OCI-LY7 (cell line): Measurements from ENCODE around the gene VSIG8. TPM values are rescaled to one million over a fixed set of nuclear protein-coding genes. Genes with fewer than 3 reads are reported as not detected.

ENCODE experiments used
- BruUV-seq: library from RNA; stranded (reverse); fragments of 400-500 nt; replicated peaks from 2 replicates; lab custom pipeline; 2021; lab: Mats Ljungman, UMichigan
- CTCF ChIA-PET: fragments of 300-600 bp; sonication (Branson Sonifier 250); formaldehyde crosslinking; loops from one replicate; lab custom pipeline; 2022; ENCODE audit warnings: antibody characterized with exemption; ENCODE audit not compliant: unreplicated experiment; lab: Charles Lee
- POLR2A ChIA-PET: fragments of 300-600 bp; sonication (Branson Sonifier 250); formaldehyde crosslinking; loops from one replicate; lab custom pipeline; 2022; ENCODE audit warnings: antibody characterized with exemption; lab: Charles Lee
- DNase-seq: peaks from one replicate; pipeline ENCODE4 v3.0.0-alpha.2; 2015; ENCODE audit warnings: low spot score
- H2AFZ ChIP-seq: fragments of 200-600 bp; sonication (generic), shearing (Covaris generic); 2 replicates; pipeline ENCODE4 v1.6.1; 2014; ENCODE audit warnings: mild to moderate bottlenecking, antibody characterized with exemption, low read length, moderate library complexity
- H3K27ac ChIP-seq: fragments of 200-600 bp; sonication (generic); 2 replicates; pipeline ENCODE4 v1.5.1; 2014; ENCODE audit warnings: mixed run types, low read depth, mild to moderate bottlenecking, moderate library complexity, low read length, inconsistent platforms; ENCODE audit not compliant: poor library complexity, severe bottlenecking
- H3K36me3 ChIP-seq: fragments of 200-600 bp; sonication (generic); 2 replicates; pipeline ENCODE4 v1.6.1; 2014; ENCODE audit warnings: mild to moderate bottlenecking, antibody characterized with exemption, low read length, moderate library complexity, mixed read lengths; ENCODE audit not compliant: insufficient read depth
- H3K4me1 ChIP-seq: fragments of 200-600 bp; sonication (generic); 2 replicates; pipeline ENCODE4 v1.5.1; 2014; ENCODE audit warnings: mild to moderate bottlenecking, low read length; ENCODE audit not compliant: insufficient read depth, poor library complexity, severe bottlenecking
- H3K4me2 ChIP-seq: fragments of 200-600 bp; sonication (generic); 2 replicates; pipeline ENCODE4 v1.6.1; 2014; ENCODE audit warnings: mild to moderate bottlenecking, low read length
- H3K4me3 ChIP-seq: fragments of 200-600 bp; sonication (generic); 2 replicates; pipeline ENCODE4 v1.5.1; 2014; ENCODE audit warnings: mild to moderate bottlenecking, low read depth, low read length; ENCODE audit not compliant: poor library complexity, severe bottlenecking
- H3K79me2 ChIP-seq: fragments of 200-600 bp; sonication (generic); 2 replicates; pipeline ENCODE4 v1.6.1; 2016; ENCODE audit warnings: low read depth, mild to moderate bottlenecking, low read length, moderate library complexity, mixed read lengths; ENCODE audit not compliant: insufficient read depth
- H3K9me2 ChIP-seq: fragments of 200-600 bp; sonication (generic); 2 replicates; pipeline ENCODE4 v1.6.1; 2016; ENCODE audit warnings: mild to moderate bottlenecking, low read length, mixed read lengths; ENCODE audit not compliant: insufficient read depth
- H3K9me3 ChIP-seq: fragments of 200-600 bp; sonication (generic); 2 replicates; pipeline ENCODE4 v1.6.1; 2014; ENCODE audit warnings: mild to moderate bottlenecking, mixed run types, low read length, mixed read lengths
- H4K20me1 ChIP-seq: fragments of 200-600 bp; sonication (generic); 2 replicates; pipeline ENCODE4 v1.6.1; 2014; ENCODE audit warnings: mild to moderate bottlenecking, antibody characterized with exemption, low read length, moderate library complexity, mixed read lengths; ENCODE audit not compliant: insufficient read depth
- CTCF ChIP-seq: fragments of 200-600 bp; sonication (generic); conservative IDR thresholded peaks from 2 replicates; pipeline ENCODE4 v1.5.1; 2014; ENCODE audit warnings: mild to moderate bottlenecking, antibody characterized with exemption, low read length, moderate library complexity, mixed read lengths
- EZH2phosphoT487 ChIP-seq: fragments of 200-600 bp; sonication (generic); IDR thresholded peaks from 2 replicates; pipeline ENCODE4 v1.6.1; 2018; ENCODE audit warnings: low read depth, borderline replicate concordance, mild to moderate bottlenecking, mixed run types, antibody characterized with exemption, low read length, moderate library complexity, mixed read lengths
- intact Hi-C: fragments of 100-400 bp; cut with micrococcal nuclease; formaldehyde crosslinking; loops from one replicate; pipeline ENCODE4 v1.10.0; 2022; ENCODE audit not compliant: unreplicated experiment
- total RNA-seq, 2 experiments: library from RNA; depleted of rRNA in 1 of 2; stranded (reverse); fragments of >200 nt in 1 of 2; shearing (Covaris generic) in 1 of 2; gene quantifications; 2 replicates each; pipeline ENCODE4 v1.2.3, GENCODE V29; 2014 to 2022

The VSIG8 gene
- total RNA-seq, 2 experiments from 2014 or later: not detected

GRCh38 chr1:159870704-159871103, 8.2 kb upstream of the VSIG8 start:
- no peak for TF ChIP-seq CTCF
- no peak for TF ChIP-seq EZH2phosphoT487
- H3K4me2 ChIP-seq: no peak overlapping the region
- POLR2A ChIA-PET: no interaction called here
- H2AFZ ChIP-seq: no peak overlapping the region
- no peaks in the 10 kb centered on the region for H3K4me1 ChIP-seq
- intact Hi-C loops: no loop called here
- no peaks in the 10 kb centered on the region for H3K79me2 ChIP-seq
- CTCF ChIA-PET: interaction anchor here (0.5 kb wide), 1 partner anchor 56 kb away, joined by 3 read pairs; no protein-coding TSS in a partner anchor
- no TSS peak for BruUV-seq
- H3K36me3 ChIP-seq: no peaks in the 10 kb centered on the region
- no peaks in the 10 kb centered on the region for H3K9me3 ChIP-seq
- H3K4me3 ChIP-seq: no peak overlapping the region
- no peak for DNase-seq
- H3K27ac ChIP-seq: no peak overlapping the region
- no peaks in the 10 kb centered on the region for H3K9me2 ChIP-seq
- no peaks in the 10 kb centered on the region for H4K20me1 ChIP-seq

GRCh38 chr1:159869607-159870006, 7.2 kb upstream of the VSIG8 start:
- Histone ChIP-seq H3K27ac (no peak overlapping the region), H3K4me2 (no peak overlapping the region), H3K9me2 (no peaks in the 10 kb centered on the region), H4K20me1 (no peaks in the 10 kb centered on the region), H3K4me3 (no peak overlapping the region), H3K4me1 (no peaks in the 10 kb centered on the region), H2AFZ (no peak overlapping the region), H3K79me2 (no peaks in the 10 kb centered on the region), H3K36me3 (no peaks in the 10 kb centered on the region), H3K9me3 (no peaks in the 10 kb centered on the region)
- POLR2A ChIA-PET: no interaction called here
- BruUV-seq: no TSS peak
- TF ChIP-seq EZH2phosphoT487 (no peak), CTCF (no peak)
- CTCF ChIA-PET: no interaction called here
- intact Hi-C loops: no loop called here
- no peak for DNase-seq

- Histone ChIP-seq H3K9me3 (no peaks in the 10 kb centered on the region), H3K79me2 (no peaks in the 10 kb centered on the region), H3K4me1 (no peaks in the 10 kb centered on the region), H4K20me1 (no peaks in the 10 kb centered on the region), H3K27ac (no peak overlapping the region), H3K36me3 (no peaks in the 10 kb centered on the region), H3K9me2 (no peaks in the 10 kb centered on the region), H2AFZ (no peak overlapping the region), H3K4me3 (no peak overlapping the region), H3K4me2 (no peak overlapping the region)
- POLR2A ChIA-PET: interaction anchor here (0.6 kb wide), 1 partner anchor 20 kb away, joined by 3 read pairs; no protein-coding TSS in a partner anchor
- no peak for DNase-seq
- no TSS peak for BruUV-seq
- CTCF ChIA-PET: no interaction called here
- TF ChIP-seq CTCF (no peak), EZH2phosphoT487 (no peak)
- intact Hi-C loops: no loop called here
Observed at GRCh38 chr1:159869173-159869572, 6.7 kb upstream of the VSIG8 start.
